C4-2B (cell line): ENCODE measurements around the gene MRPL24.

Source experiments
- H3K27ac ChIP-seq: fragments of 450-650 bp; 2 replicates; pipeline ENCODE4 v1.5.1; 2017
- CTCF ChIP-seq: fragments of 450-650 bp; conservative IDR thresholded peaks from 2 replicates; pipeline ENCODE4 v1.5.1; 2017; ENCODE audit warnings: mild to moderate bottlenecking
- ZFX ChIP-seq: fragments of 450-650 bp; IDR thresholded peaks from 2 replicates; pipeline ENCODE4 v1.6.1; 2017

Gene MRPL24

GRCh38 chr1:156738916-156739315, 2.0 kb downstream of the MRPL24 start:
- TF ChIP-seq CTCF = no peak
- TF ChIP-seq ZFX = no peak
- no peak overlapping the region for H3K27ac ChIP-seq

GRCh38 chr1:156738407-156738806, 2.5 kb downstream of the MRPL24 start:
- no peak overlapping the region for H3K27ac ChIP-seq
- no peak for TF ChIP-seq ZFX
- no peak for TF ChIP-seq CTCF

- TF ChIP-seq ZFX (no peak), CTCF (no peak)
- no peak overlapping the region for H3K27ac ChIP-seq
Measured at GRCh38 chr1:156733989-156734584, 6.8 kb downstream of the MRPL24 start.

- peak within 1 kb of the TSS; percentile 97 for H3K27ac ChIP-seq
- no peak for TF ChIP-seq CTCF
- TF ChIP-seq ZFX = peak; percentile 96
Measured at GRCh38 chr1:156728599-156729462, 12.1 kb downstream of the MRPL24 start, which contains the start of gene ISG20L2. ISG20L2 (minus strand) TSS chr1:156728766; CDS start chr1:156727652, 1,114 bp downstream.

- peak within 1 kb of the TSS; percentile 97 for H3K27ac ChIP-seq
- TF ChIP-seq CTCF (no peak), ZFX (no peak)
Measured at GRCh38 chr1:156727926-156728598, 12.8 kb downstream of the MRPL24 start, which contains the start of gene METTL25B. METTL25B (plus strand) TSS chr1:156728469; CDS start chr1:156729105, 636 bp downstream.

GRCh38 chr1:156727492-156727891, 13.4 kb downstream of the MRPL24 start:
- no peak for TF ChIP-seq CTCF
- TF ChIP-seq ZFX = no peak
- H3K27ac ChIP-seq = peak overlapping the region; percentile 97
